Thyroid gland (tissue), 4 donors: ENCODE results near the gene EPDR1. TPM values are rescaled to one million over a fixed set of nuclear protein-coding genes. Genes with fewer than 3 reads are reported as not detected.

Source experiments
- DNase-seq, 2 donors: peaks; one replicate each; pipeline ENCODE4 v3.0.0-alpha.2; 2019
- H3K27ac ChIP-seq, 3 donors: fragments of 200-600 bp; sonication (generic); 1 replicate in 2 of 3; 2 replicates in 1 of 3; pipeline ENCODE4 v1.5.1; 2016 to 2019; ENCODE audit warnings: mild to moderate bottlenecking in 1 of 3, moderate library complexity in 1 of 3
- H3K27me3 ChIP-seq: fragments of 200-600 bp; sonication (generic); one replicate; pipeline ENCODE4 v1.5.1; 2019
- H3K36me3 ChIP-seq, 2 donors: fragments of 200-600 bp; sonication (generic); one replicate each; pipeline ENCODE4 v1.5.1; 2016 to 2019
- H3K4me1 ChIP-seq, 2 donors: fragments of 200-600 bp; sonication (generic); one replicate each; pipeline ENCODE4 v1.5.1; 2017 to 2019
- H3K4me3 ChIP-seq, 3 donors: fragments of 200-600 bp; sonication (generic); replicated peaks in 1 of 3; 1 replicate in 2 of 3; 2 replicates in 1 of 3; pipeline ENCODE4 v1.5.1; 2016; ENCODE audit warnings: mild to moderate bottlenecking in 1 of 3
- H3K9me3 ChIP-seq: fragments of 200-600 bp; sonication (generic); one replicate; pipeline ENCODE4 v1.5.1; 2017
- POLR2A ChIP-seq, 2 donors: fragments of 450-650 bp; IDR thresholded peaks; one replicate each; pipeline ENCODE4 v1.6.1; 2017; ENCODE audit warnings: antibody characterized with exemption in 2 of 2, mild to moderate bottlenecking in 2 of 2, moderate library complexity in 1 of 2
- WGBS, 2 donors: methylation state at CpG; one replicate each; pipeline ENCODE4 v1.1.5; 2017; 5-methylcytosine and 5-hydroxymethylcytosine counted together
- intact Hi-C: fragments of 100-400 bp; cut with DNase I; formaldehyde crosslinking; loops from one replicate; pipeline ENCODE4 v1.15.1; 2023
- total RNA-seq, 4 donors: library from RNA; depleted of rRNA; stranded (reverse); fragments of >200 nt; gene quantifications; one replicate each; pipeline ENCODE4 v1.2.3, GENCODE V29; 2016
- TF ChIP-seq, protein P1 (sequence below), 6 experiments: fragments of 200-600 bp in 3 of 6; fragments of 450-650 bp in 3 of 6; sonication (generic) in 3 of 6; IDR thresholded peaks; one replicate each; pipeline ENCODE4 v1.5.1; 2016 to 2019; ENCODE audit warnings: antibody characterized with exemption in 6 of 6, mild to moderate bottlenecking in 2 of 6, inconsistent platforms in 1 of 6, moderate library complexity in 1 of 6

The EPDR1 gene
- total RNA-seq, 4 donors from 2014 or later: 66.9 to 105 (median 77.3) TPM

DNA sequence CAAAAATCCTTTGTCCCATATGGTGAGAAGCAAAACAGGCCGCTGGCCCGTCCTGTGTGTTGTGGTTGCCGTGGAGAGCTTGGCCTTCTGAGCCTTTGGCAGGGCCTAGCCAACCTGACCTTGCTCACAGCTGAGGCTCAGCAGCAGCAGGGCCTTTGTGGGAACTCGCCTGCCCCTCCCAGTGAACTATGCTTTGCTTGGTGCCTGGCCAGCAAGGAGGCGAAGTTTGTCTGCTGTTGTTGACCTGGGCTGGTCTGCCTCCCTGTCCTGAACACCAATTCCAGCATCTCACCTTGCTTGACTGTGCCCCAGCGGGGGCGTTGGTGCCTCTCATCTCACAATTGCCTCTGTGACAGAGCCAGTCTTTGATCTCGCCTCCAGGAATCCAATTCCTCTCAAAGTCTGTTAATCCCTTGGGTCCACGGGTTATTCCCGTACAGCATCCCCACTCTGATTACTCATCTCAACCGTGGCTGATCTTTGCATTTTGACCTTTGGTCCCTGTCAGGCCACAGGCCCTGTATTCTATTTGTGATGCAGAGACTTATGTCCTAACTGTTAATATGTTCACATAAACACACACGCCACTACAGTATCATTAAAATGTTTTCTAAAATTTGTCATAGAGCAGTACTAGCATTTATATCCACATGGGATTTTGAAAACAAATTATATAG is 22.6 kb downstream of the EPDR1 start:
- intact Hi-C loops: no loop called here
- no peak overlapping the region for H3K4me3 ChIP-seq
- peaks cover 8 to 13% of the 10 kb centered on the region in 2 donors for H3K4me1 ChIP-seq
- H3K9me3 ChIP-seq: no peaks in the 10 kb centered on the region
- no peaks in the 10 kb centered on the region for H3K36me3 ChIP-seq
- DNase-seq: peak in 1 of 2 donors; percentile 9
- H3K27ac ChIP-seq: peak overlapping the region in 2 of 3 donors; percentile 17 to 43
- TF ChIP-seq, protein P1, sequence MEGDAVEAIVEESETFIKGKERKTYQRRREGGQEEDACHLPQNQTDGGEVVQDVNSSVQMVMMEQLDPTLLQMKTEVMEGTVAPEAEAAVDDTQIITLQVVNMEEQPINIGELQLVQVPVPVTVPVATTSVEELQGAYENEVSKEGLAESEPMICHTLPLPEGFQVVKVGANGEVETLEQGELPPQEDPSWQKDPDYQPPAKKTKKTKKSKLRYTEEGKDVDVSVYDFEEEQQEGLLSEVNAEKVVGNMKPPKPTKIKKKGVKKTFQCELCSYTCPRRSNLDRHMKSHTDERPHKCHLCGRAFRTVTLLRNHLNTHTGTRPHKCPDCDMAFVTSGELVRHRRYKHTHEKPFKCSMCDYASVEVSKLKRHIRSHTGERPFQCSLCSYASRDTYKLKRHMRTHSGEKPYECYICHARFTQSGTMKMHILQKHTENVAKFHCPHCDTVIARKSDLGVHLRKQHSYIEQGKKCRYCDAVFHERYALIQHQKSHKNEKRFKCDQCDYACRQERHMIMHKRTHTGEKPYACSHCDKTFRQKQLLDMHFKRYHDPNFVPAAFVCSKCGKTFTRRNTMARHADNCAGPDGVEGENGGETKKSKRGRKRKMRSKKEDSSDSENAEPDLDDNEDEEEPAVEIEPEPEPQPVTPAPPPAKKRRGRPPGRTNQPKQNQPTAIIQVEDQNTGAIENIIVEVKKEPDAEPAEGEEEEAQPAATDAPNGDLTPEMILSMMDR (IDR thresholded peaks at IDR 0.05): no peak
- no peak for TF ChIP-seq POLR2A (IDR thresholded peaks at IDR 0.05)
- 67 to 72% methylated on average over 12 of the region's 12 CpGs for WGBS, 2 donors
- no peaks in the 10 kb centered on the region for H3K27me3 ChIP-seq

DNA sequence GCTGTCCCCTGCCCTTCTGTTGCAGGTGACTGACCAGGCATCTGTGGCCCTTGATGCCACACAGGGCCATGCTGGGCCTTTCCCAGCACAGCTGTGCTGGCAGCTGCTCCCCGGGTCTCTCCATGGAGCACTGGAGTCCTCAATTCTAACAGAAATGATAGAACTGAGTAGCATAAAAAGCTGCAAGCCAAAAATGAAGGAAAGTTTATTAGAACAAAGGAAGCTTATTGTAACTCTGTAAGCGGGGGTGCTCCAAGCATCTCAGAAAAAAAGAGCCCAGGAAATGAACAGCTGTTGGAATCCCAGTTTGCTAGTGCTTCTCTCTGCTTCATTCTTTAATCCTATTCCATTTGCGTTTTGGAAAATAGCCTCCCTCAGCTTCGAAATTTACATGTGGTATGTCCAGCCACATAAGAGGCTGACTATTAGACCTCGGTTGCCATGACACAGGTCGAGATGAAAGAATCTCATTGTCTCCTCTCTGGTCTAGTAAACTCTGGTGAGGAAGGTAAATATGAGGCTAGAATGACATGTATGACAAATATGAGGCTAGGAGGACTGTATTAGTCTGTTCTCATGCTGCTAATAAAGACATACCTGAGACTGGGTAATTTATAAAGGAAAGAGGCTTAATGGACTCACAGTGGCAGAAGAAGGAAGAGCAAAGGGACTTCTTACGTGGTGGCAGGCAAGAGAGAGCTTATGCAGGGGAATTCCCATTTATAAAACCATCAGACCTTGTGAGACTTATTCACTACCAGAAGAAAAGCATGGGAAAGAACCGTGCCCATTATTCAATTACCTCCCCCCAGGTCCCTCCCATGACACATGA is 23.7 kb downstream of the EPDR1 start:
- H3K27ac ChIP-seq: peak overlapping the region in 1 of 3 donors; percentile 49
- WGBS, 2 donors: 86 to 87% methylated on average over 8 of the region's 8 CpGs
- DNase-seq: no peak
- intact Hi-C loops: no loop called here
- H3K36me3 ChIP-seq: peaks cover 0 to under 1% of the 10 kb centered on the region in 2 donors
- H3K4me3 ChIP-seq: no peak overlapping the region
- H3K4me1 ChIP-seq: peaks cover 8 to 13% of the 10 kb centered on the region in 2 donors
- H3K27me3 ChIP-seq: no peaks in the 10 kb centered on the region
- TF ChIP-seq POLR2A (IDR thresholded peaks at IDR 0.05): no peak
- TF ChIP-seq, protein P1 (IDR thresholded peaks at IDR 0.05): no peak
- no peaks in the 10 kb centered on the region for H3K9me3 ChIP-seq

- no peak for DNase-seq
- TF ChIP-seq, protein P1 (IDR thresholded peaks at IDR 0.05): no peak
- no peak for TF ChIP-seq POLR2A (IDR thresholded peaks at IDR 0.05)
- no peaks in the 10 kb centered on the region for H3K27me3 ChIP-seq
- H3K4me3 ChIP-seq: no peak overlapping the region
- intact Hi-C loops: no loop called here
- peaks cover 0 to 4% of the 10 kb centered on the region in 2 donors for H3K36me3 ChIP-seq
- H3K4me1 ChIP-seq: peaks cover 8 to 13% of the 10 kb centered on the region in 2 donors
- 89 to 91% methylated on average over 2 of the region's 2 CpGs for WGBS, 2 donors
- no peak overlapping the region for H3K27ac ChIP-seq
- H3K9me3 ChIP-seq: no peaks in the 10 kb centered on the region
Observed at GRCh38 chr7:37944737-37945054, 24.3 kb downstream of the EPDR1 start.

GRCh38 chr7:37945336-37945735 is 24.9 kb downstream of the EPDR1 start:
- TF ChIP-seq, protein P1 (IDR thresholded peaks at IDR 0.05): no peak
- no peak for TF ChIP-seq POLR2A (IDR thresholded peaks at IDR 0.05)
- DNase-seq: no peak
- Histone ChIP-seq H3K4me1 (peaks cover 8 to 13% of the 10 kb centered on the region in 2 donors), H3K9me3 (no peaks in the 10 kb centered on the region), H3K27me3 (no peaks in the 10 kb centered on the region), H3K27ac (no peak overlapping the region), H3K4me3 (no peak overlapping the region), H3K36me3 (peaks cover 0 to 4% of the 10 kb centered on the region in 2 donors)
- WGBS, 2 donors: 79 to 82% methylated on average over 4 of the region's 4 CpGs
- intact Hi-C loops: no loop called here
